Activated T-cell treated with anti-CD3 and anti-CD28 coated beads for 24 hours (primary cell): ENCODE results near the gene FOXC2.

Source experiments
- DNase-seq: peaks from one replicate; pipeline ENCODE4 v3.0.0-alpha.2; 2020; ENCODE audit warnings: low read depth

The FOXC2 gene

DNA sequence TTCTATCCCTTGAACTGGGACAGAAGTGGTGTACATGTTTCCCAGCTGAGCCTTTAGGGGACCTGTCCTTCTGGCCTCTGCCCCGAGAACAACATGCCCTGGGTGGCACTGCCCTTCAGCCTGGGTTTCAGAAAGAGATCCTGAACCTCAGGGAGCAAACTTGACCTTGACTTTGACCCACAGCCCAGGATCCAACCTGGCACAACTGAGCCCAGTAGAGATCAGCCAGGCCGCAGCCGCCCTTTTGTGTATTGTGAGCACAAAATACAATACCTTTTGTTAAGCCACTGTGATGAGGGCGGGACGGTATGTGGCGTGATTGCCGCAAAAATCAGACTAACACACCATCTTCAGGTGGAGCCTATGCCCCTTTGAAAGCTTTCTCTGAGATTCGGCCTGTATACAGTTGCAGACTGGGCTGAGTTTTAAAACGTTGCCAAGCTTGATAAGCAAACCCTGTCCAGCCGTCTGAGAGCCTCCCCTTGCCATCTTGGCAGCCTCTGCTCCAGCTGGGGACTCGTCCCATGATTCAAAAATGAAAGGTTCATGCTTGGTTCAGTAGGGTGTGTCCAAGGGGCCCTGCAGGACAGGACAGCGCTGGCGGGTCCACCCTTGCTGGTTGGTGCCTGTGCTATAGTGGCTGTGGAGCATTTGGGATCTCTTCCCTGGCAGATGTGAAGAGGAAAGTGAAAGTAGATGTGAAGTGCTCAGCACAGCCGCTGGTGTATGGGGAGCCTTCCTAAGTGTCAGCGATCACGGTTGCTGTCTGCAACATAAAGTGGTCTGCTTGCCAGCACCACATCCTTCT is 52.0 kb downstream of the FOXC2 start:
- no peak for DNase-seq
